GM18873 (cell line): ENCODE data around the gene BPGM.

Experiments
- ATAC-seq: cut with Tn5 transposase; IDR thresholded peaks from one replicate; pipeline ENCODE4 v1.9.1; 2021; ENCODE audit warnings: mild to moderate bottlenecking, moderate library complexity, moderate number of reproducible peaks; ENCODE audit not compliant: unreplicated experiment, low FRiP score

Gene BPGM

DNA sequence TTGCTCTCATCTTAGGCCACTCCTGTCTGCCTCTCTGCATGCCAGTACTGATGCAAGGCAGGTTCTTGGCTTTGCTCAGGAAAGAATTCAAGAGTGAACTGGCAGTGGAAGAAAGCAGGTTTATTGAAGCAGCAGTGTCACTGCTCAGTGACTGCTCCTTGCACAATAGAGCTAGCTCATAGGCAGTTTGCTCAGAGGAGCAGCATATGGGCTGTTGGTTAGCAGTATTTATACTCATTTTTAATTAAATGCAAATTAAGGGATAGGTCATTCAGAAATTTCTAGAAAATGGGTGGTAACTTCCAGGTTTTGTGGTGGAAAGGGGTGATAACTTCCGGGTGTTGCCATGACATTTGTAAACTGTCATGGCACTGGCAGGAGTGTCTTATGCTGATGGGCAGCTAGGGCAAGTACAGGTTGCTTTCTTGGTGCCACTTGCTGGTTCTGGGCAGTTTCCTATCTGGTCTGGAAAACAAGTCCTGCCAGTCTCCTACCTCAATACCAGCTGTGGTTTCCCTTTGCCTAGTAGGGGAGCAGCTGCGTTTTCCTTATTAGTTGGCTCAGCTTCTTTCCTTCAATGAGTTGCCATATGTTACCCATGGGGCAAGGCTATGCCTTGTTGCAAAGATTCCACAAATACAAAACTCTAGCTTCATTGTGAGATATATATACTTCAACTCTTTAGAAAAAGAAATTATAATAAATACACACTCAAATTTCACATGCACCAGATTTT is 68.0 kb downstream of the BPGM start:
- ATAC-seq = no peak

DNA sequence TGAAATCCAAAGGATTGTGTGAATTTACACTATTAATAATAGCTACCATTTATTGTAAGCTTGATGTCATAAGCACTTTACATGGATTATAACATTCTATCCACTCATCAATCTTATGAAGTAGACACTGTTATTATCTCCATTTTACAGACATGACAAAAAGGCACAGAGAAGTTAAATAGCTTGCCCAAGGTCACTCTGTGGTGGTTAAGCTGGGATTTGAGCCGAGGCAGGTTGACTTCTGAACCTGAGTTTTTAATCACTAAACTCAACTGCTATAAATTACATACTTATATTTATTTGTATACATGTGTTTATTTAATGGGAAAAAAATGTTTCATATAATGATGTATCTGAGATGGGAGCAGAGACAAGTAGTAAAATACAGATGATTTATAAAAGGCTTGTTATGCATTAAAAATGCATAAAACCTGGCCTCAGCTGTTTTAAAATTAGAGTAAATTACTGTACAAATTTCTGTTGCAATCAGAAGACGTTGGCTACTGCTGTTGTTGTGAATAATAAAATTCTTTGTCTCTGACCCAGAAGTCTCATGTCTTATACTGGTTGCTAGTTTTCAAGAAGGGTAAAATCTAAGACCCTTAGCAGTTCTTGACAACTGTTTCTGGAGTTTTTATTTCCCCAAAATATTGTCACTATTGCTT is 71.7 kb downstream of the BPGM start:
- ATAC-seq = no peak

DNA sequence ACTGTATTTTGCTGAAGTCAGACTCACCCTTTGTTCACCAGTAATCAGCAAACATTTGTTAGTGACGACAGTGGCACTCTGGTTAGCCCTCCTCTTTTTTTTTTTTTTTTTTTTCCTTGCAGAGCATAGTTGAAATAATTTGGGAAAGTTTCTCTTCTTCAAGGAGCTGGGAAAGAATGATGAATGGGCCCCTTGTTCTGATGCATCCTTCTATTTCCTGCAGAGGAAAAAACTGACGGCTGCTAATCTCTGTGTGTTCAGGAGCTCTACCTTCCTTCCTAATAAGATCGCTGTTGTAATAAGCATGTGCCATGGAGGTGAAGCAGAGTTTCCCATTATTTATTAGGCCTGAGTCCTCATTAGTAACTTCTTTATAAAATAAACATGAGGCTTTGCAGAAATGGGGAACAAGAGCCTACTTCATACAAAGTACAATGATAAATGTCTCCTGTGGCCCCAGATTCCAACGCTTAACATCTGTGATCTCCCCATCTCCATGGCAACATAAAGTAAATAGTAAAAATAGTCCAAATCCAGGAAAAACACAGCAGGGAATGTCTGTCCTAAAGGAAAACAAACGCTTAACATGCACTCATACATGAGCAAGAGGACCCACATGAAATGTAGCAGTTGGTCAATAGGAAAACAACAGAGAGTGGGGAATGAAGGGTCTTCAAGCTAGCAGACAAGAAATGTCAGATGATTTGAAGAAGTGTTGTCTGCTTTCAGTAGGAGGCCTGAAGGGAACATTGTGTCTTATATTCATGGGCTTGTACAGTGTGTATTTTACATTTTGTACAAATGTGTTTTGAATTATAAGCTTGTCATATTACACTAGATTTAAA is 73.7 kb downstream of the BPGM start:
- ATAC-seq = no peak

DNA sequence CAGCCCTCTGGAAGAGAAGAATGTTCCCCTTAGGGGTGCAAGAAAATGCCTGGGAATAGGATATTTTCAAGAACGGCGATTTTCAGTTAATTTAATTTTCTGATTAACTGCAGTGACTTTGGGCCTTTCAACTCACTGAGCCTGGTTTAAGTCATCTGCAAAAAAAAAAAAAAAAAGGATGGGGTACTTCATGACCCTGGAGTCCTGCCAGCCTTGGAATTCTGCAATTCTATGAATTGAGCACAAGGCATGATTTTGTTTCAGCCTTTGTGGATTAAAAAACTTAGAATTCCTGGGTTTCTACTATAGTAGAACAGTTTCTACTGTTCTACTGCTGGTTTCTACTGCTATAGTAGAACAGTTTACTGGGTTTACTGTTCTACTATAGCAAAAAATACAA is 74.5 kb downstream of the BPGM start:
- ATAC-seq = no peak

DNA sequence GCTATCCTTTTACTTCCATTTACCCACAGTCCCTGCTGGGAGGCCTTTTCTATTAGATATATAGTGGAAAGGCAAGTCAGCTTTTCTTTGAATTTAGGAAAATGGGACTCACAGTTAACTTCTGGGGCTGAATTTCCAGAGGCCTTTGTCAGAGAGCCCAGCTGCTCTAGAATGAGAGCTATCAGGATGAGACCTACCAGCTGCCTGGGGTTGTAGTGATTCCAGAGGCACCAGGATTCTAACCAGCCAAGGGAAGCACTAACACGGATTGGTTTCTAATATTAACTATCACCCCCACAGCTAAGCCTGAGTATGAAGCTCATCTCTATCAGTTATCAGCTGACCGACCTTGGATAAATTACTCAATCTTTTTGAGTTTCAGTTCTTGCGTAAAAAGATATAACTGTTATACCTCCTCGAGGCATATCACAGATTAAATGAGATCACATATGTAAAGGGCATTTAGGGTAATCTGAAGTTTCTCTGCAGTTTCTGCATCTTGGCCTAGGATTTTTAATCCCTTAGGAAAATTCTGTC is 76.2 kb downstream of the BPGM start:
- ATAC-seq = no peak

DNA sequence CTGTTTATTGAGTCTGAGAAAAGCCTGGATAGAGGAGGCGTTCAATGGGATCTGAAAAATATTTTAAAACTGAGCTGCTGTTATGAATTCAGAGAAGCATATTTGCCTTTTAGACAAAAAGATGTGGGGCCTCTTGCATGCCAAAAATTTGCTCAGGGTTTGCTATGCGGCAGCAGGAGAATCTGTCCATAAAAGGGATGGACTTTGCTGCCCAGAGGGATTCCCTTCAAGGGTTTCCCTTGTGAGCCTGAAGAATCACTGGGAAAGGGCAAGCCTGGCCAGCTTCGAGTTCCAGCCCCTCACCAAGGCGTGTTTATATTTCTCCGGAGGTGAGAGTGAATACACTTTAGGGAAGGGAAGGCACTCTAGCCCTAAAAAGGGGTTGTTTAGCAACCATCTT is 77.2 kb downstream of the BPGM start:
- no peak for ATAC-seq

DNA sequence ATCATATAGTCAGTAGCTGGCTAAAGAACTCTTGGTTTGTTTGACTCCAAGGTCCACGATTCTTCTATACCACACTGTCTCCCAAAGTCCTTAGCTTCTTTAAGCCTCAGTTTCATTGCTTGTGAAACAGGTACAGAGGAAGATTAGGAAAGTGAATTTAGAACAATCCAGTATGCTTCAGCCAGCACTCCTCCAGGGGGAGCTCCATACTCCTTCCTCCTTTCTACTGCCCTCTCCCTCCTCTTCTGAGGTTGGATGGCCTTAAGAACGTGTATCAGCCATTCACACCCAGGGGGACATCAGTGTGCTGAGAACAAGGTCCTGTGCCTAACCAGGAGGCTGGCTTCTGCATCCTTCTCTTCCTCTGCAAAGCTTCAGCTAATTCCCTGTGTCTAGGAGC is 78.0 kb downstream of the BPGM start:
- ATAC-seq = no peak

DNA sequence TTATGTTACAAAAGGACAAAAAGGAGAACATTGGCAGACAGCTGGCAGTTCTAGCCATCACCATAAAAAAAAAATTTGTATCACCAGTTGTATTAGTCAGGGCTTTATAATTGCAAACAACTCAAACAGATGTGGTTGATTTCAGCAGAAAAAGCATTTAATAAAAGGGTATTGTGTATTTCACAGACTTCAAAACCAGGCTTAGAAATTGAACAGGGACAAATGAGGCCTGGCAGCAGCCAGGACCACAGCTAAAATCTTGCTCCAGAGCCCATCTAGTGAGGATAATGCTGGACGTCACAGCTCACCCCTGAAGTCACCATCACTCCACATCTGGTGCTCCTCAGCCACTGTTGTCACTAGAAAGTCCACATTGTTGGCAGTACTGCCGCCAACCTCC is 79.9 kb downstream of the BPGM start:
- ATAC-seq = no peak

DNA sequence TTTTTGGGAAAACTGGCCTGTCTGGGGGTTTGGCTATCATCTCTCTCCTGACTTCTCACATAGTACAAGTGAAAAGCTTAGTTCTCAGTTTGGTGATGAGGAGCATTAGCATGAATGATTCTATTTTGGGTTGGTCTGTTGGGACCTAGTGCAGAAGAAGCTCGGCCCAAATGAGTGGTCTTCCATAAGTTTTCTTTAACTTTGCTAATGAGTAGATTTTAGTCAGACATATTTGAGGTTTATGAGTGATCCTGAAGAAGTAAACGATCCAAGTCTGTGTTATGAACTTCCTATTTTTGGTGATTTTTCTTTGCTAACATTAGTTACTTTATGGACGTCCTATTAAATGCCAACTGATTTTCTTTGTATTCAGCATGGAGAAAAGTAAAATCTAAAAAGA is 81.1 kb downstream of the BPGM start:
- ATAC-seq = no peak
